SKM-1 treated with dmso at 0.1 percent for 144 hours (cell line): ENCODE data around the gene SLC35F6.
"Not testable (repeated sequence)": the region's sequence is repeated elsewhere in the genome, so short reads cannot be mapped to it uniquely, and the experiment has no call there.

Experiments used
- DNase-seq: peaks from one replicate; lab custom pipeline; 2025; ENCODE audit not compliant: unreplicated experiment; lab: John Stamatoyannopoulos, UW

Gene SLC35F6

DNA sequence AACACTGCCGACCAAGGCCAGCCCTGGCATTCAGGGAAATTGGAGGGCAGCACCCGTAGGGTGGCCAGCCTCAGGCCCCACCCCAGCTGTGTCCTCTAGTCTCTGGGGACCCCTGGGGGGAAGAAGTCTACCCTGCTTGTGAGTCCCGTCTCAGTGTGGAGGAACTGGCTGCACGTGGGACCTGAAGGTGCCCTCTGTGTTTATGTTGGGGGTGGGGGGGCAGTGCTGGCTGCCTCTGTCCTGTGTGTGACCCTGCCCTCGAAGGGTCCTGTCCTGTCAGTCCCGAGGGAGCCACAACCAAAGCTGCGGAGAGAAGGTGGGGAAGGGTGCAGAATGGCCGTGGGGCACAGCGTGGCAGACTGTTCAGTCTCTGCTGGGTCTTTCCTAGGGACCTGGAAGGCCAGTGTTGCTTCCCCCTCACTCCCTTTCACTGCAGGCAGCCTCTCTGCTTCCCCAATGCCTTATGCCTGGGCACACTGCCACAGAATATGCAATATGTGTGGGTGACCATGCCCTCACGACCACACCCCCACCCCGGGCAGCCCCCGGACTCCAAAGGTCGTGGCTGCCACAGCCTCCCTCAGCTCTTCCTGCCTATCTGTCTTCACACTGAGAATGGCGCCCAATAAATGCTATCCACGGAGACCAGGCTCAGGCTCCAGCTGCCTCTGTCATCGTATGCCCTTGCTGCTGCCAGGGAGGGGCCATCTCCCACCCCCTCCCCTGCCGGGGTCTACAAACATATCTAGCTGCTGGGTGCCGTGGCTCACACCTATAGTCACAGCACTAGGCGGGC, 33.3 kb upstream of the SLC35F6 start:
- no peak for DNase-seq

- DNase-seq: no peak
Observed at GRCh38 chr2:26731714-26732113, 32.4 kb upstream of the SLC35F6 start.

- DNase-seq: no peak
Observed at GRCh38 chr2:26732446-26732845, 31.6 kb upstream of the SLC35F6 start.

GRCh38 chr2:26733413-26733812, 30.7 kb upstream of the SLC35F6 start:
- DNase-seq: no peak

DNA sequence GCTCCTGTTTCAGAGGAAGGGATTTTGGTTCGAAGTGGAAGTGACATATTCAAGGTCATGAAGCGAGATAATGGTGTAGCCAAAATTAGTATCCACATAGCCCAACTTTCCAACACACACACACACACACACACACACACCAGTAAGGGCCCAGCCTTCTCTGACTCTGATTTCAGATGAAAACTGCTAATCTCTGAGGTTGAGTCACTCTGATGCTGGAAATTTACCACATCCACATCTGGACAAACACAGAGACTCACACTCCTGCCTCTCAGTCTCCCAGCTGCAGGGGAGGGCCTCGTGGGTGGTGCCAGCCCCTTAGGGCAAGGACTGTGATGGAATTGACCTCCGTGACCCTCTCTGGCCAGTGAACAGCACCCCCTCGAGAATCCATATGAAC, 29.0 kb upstream of the SLC35F6 start:
- DNase-seq: no peak

DNA sequence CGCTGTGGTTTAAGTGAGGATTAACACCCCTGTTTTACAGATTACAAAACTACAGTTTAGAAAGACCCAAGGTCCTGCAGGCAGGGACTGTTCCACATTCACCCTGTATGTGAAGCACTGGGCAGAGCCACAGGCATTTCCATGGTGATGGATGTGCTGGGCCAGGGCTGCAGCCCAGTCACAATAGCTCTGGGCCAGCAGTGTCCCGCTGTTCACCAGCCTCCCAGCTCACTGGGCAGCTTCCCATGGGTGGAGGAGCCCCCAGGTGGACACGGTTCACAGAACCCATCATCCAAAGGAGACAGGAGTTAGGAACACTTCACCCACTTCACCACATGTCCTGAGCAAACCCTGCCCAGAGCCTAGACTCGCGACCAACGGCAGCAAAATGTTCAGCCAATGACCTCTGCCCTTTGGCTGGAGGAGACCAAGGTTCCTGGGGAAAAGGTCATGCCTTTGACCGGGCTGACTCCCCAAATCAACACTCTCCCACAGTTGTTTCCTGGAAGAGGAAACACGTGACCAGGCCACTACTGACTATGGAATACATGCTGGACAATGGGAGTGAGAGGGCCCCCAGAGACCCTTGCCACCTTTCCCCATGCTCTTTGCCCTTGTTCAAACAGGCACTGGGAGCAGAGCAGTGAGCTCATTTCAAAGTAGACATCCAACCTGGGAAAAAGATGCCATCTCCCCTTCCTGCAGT, 28.0 kb upstream of the SLC35F6 start:
- DNase-seq: no peak

DNA sequence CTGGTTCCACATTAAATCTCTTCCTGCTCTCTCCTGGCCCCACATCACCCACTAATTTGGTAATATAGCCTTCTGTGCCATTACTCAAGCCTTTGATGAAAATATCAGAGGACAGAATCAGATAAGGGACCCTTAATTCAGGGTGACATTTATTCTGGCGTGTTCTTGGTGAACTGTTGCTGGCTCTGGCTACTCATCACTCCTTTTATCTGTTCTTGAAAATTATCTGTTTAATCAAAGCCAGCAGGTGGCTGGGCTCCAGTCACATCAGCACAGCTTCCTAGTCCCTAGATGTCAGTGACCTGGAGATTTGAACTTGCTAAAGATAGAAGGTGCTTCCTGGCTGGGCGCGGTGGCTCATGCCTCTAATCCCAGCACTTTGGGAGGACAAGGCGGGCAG, 26.9 kb upstream of the SLC35F6 start:
- DNase-seq: no peak

- no peak for DNase-seq
Observed at GRCh38 chr2:26738481-26738880, 25.6 kb upstream of the SLC35F6 start.

- no peak for DNase-seq
Observed at GRCh38 chr2:26739514-26739913, 24.6 kb upstream of the SLC35F6 start.

- DNase-seq: no peak
Observed at GRCh38 chr2:26740346-26740745, 23.7 kb upstream of the SLC35F6 start.

- DNase-seq: no peak
Observed at GRCh38 chr2:26740890-26741302, 23.2 kb upstream of the SLC35F6 start.

- DNase-seq: no peak
Observed at GRCh38 chr2:26742048-26742770, 21.9 kb upstream of the SLC35F6 start.

DNA sequence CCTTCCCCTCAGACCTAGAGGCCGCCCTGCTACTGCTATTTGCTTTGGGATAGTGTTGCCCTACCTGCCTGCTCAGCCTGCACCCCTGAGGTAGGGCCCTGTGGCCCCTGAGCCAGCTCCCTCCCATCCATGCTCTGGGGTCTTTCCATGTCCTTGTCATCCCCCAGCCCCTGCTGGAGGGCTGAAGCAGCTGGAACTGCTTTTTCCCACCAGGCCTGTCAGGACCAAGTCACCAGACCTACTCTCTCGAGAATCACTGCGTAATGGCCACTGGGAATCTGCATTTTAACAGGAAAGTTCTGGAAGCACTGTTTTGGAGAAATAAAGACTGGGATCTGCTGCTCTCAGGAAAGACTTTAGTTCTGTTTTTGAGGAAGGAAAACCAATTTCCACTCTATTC, 20.2 kb upstream of the SLC35F6 start:
- no peak for DNase-seq

DNA sequence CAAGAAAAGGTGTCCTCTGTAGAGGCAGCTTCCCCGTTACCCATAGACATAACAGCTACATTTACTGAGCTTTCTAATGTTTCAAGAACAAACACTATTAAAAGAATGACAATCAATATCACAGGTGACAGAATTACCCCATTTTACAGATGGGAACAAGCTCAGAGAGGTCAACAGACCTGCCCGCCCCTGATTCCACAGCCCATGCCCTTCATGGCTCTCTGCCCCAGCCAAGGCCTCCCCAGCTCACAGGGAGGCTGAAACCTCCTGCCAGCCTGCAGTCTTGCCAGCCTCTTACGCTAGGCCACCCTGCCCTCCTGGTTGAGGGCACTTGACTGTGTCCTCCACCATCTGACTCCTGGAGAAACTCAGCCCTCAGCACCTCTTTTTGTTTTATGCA, 19.1 kb upstream of the SLC35F6 start:
- no peak for DNase-seq

DNA sequence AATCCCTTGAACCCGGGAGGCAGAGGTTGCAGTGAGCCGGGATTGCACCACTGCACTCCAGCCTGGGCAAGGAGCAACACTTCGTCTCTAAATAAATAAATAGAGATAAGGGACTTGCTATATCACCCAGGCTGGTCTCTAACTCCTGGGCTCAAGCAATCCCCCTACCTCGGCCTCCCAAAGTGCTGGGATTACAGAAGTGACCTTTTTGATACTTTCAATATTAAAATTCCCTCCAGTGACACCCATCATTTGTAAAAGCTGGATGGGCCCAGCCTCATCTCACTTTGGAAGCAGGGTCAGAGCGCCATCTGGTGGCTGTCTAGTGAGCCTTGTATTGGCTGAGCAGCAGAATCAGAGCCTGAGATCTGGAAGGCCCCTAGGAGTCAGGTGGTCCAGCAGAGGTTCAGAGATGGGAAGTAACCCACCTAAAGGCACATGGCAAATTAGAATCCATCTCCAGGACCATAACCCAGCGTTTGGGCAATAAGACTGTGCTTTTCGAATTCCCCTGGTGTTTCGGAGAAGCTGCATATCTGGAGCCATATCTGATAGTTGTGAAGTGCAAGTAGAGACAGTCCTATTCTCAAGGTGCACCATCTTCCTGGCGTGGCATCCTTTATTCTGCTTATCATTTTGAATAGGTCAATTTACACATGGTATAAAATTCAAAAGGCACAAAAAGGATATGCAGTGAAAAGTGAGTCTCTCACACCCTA, 18.3 kb upstream of the SLC35F6 start:
- DNase-seq: peak; percentile 42

GRCh38 chr2:26746934-26747333, 17.1 kb upstream of the SLC35F6 start:
- no peak for DNase-seq

DNA sequence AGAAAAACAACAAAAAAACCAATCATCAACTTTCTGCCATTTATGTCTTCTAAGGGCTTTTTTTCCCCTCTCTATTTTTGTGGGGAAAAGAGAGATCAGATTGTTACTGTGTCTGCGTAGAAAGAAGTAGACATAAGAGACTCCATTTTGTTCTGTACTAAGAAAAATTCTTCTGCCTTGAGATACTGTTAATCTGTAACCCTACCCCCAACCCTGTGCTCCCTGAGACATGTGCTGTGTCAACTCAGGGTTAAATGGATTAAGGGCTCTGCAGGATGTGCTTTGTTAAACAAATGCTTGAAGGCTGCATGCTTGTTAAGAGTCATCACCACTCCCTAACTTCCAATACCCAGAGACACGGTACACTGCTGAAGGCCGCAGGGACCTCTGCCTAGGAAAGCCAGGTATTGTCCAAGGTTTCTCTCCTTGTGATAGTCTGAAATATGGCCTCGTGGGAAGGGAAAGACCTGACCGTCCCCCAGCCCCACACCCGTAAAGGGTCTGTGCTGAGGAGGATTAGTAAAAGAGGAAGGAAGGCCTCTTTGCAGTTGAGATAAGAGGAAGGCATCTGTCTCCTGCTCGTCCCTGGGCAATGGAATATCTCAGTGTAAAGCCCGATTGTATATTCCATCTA, 14.2 kb upstream of the SLC35F6 start:
- not testable (repeated sequence) for DNase-seq

DNA sequence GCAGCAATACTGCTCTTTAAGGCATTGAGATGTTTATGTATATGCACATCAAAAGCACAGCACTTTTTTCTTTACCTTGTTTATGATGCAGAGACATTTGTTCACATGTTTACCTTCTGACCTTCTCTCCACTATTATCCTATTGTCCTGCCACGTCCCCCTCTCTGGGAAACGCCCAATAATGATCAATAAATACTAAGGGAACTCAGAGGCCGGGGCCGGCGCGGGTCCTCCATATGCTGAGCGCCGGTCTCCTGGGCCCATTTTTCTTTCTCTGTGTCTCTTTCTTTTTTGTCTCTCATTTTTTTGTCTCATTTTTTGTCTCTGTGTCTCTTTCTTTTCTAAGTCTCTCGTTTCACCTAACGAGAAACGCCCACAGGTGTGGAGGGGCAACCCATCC, 13.6 kb upstream of the SLC35F6 start:
- DNase-seq: not testable (repeated sequence)

GRCh38 chr2:26752656-26753055, 11.4 kb upstream of the SLC35F6 start:
- no peak for DNase-seq

- no peak for DNase-seq
Observed at GRCh38 chr2:26754539-26754938, 9.5 kb upstream of the SLC35F6 start.
